ENCODE measurements around the gene KLF11. TPM values are rescaled to one million over a fixed set of nuclear protein-coding genes. Genes with fewer than 3 reads are reported as not detected.

The KLF11 gene
- total RNA-seq, 1 donor: 17.2 TPM

DNA sequence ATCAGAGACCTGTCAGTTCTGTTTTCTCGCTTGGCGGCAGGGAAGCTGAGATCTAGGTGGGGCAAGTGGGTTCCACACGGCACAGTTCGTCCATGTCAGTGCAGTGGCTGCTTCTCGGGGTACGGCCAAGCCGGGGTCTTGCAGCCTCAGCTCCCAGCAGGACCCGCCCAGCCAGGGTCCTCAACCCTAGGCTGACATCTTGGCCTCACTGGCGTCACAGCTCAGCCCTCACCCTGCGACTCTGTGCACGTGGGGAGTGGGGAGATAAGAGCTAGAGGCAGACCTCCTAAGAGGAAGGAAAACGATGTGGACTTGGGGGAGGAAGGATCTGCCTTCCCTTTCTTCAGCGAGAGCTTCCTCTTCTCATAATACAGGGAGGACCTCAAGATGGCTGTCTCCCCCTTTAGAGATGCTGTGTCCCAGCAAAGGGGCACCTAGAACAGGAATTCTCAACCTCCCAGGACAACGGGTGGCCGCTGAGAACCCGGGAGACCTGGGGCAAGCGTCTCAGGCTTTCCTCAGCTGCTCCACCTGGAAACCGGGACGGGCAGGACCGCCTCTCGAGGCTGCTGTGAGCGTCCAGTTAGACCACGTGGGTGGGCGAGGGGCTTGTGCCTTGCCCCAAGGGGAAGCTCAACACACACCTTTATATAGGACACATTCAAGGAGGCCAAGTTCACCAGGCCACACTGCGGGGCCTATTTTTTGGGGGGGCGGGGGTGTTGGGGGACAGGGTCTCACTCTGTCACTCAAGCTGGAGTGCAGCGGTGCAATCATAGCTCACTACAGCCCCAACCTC lies 23.5 kb upstream of the KLF11 start:
- TF ChIP-seq, protein P1, sequence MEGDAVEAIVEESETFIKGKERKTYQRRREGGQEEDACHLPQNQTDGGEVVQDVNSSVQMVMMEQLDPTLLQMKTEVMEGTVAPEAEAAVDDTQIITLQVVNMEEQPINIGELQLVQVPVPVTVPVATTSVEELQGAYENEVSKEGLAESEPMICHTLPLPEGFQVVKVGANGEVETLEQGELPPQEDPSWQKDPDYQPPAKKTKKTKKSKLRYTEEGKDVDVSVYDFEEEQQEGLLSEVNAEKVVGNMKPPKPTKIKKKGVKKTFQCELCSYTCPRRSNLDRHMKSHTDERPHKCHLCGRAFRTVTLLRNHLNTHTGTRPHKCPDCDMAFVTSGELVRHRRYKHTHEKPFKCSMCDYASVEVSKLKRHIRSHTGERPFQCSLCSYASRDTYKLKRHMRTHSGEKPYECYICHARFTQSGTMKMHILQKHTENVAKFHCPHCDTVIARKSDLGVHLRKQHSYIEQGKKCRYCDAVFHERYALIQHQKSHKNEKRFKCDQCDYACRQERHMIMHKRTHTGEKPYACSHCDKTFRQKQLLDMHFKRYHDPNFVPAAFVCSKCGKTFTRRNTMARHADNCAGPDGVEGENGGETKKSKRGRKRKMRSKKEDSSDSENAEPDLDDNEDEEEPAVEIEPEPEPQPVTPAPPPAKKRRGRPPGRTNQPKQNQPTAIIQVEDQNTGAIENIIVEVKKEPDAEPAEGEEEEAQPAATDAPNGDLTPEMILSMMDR (IDR thresholded peaks at IDR 0.05; ENCODE audit: insufficient read depth, low read length): no peak
- H3K4me3 ChIP-seq (ENCODE audit: low read depth, low read length): no peak overlapping the region
- DNase-seq (ENCODE audit: low read depth): no peak

DNA sequence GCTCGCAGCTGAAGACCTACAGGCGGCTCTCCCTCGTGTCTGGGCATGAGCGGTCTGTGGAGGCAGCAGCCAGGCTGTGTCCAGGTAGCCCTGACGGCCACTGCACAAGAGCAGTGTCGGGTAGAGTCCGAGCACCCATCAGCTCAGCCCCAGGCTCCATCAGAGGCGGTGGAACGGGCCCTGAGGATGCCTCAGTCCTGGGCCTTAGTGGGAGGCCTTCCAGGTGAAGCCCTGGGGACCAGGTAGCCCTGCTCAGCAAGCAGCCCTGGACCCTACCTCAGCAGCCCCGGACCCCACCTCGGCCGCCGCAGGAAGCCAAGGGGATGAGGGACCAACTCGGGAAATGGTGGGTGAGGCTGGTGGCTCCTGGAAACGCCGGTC lies 21.3 kb upstream of the KLF11 start:
- H3K4me3 ChIP-seq (ENCODE audit: low read depth, low read length): no peak overlapping the region
- TF ChIP-seq, protein P1 (IDR thresholded peaks at IDR 0.05; ENCODE audit: insufficient read depth, low read length): no peak
- no peak for DNase-seq (ENCODE audit: low read depth)

DNA sequence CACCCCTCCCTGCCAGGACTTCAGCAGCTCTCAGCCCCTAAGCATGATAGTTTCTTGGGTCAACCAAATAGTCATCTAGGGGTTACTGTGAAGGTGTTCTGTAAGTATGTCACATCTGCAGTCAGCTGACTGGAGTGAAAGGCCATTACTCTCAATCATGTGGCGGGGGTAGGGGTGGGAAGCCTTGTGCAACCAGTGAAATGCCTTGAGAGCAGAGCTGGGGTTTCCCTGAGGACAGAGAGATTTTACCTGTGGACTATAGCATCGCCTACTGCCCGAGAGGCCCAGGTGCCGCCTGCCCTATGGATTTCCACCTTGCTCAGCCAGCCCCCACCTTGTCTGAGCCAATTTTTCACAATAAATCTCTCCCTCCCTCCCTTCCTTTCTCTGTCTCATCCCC lies 20.9 kb upstream of the KLF11 start:
- no peak overlapping the region for H3K4me3 ChIP-seq (ENCODE audit: low read depth, low read length)
- DNase-seq (ENCODE audit: low read depth): no peak
- TF ChIP-seq, protein P1 (IDR thresholded peaks at IDR 0.05; ENCODE audit: insufficient read depth, low read length): no peak

DNA sequence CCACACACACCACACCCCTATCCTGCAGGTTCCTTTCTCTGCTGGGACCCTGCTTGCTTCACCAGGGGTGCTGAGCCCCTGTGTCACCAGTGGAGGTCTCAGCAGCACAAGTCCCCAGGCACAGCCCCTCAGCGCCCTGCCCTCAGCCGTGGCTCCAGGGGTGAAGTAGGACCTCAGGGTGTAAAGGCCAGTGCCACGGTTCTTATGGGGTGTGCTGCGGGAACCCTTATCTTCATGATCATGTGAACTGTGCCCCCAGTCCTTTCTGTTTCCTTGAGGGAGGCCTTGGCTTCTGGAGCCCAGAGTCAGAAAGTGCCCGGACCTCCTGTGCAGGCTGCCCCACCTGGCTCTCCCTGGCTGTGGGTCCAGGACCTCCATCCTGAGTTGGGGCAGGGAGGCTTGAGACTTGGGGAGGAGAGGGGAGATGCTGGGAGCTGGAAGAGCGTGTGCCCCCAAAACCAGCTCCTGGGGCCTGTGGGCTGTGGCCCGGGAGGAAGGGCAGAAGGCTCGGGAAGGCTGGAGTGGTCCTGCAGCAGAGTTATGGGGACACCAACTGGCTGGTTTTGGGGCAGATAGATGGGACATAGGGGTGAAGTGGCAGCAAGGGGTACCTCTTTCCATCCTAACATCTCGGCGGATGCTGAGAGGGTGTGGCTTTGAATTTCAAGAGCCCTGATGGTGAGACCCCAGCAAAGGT lies 20.2 kb upstream of the KLF11 start:
- DNase-seq (ENCODE audit: low read depth): no peak
- no peak overlapping the region for H3K4me3 ChIP-seq (ENCODE audit: low read depth, low read length)
- TF ChIP-seq, protein P1 (IDR thresholded peaks at IDR 0.05; ENCODE audit: insufficient read depth, low read length): no peak

DNA sequence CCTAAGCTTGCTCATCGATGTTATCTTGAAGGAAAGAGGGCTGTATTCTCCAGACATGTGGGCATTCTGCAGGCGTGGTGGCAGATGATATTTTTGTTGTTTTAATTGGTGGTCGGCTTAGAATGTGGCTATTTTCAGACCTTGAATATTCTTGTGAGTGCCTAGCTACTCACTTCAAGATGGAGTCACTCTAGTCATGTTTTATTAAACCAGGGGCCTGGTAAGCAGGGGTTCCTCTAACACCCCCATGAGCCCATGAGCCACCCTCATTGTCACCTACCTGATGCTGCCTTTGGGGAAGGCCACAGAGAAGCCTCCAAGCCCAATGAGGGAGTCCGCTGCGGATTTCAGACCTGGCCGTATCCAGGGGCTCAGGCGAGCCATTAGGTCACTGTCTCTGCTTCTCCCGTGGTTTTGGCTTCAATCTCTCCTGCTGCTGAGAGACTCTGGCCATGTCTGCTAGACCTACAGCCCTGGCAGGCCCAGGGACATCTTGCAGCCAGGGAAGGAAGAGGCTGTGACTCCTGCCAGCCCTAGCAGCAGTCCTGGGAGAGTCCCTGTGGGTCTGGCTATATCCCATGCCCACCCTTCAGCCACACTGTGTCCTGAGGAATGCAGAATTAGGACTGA lies 16.3 kb upstream of the KLF11 start:
- no peak for DNase-seq (ENCODE audit: low read depth)
- TF ChIP-seq, protein P1 (IDR thresholded peaks at IDR 0.05; ENCODE audit: insufficient read depth, low read length): no peak
- H3K4me3 ChIP-seq (ENCODE audit: low read depth, low read length): no peak overlapping the region

DNA sequence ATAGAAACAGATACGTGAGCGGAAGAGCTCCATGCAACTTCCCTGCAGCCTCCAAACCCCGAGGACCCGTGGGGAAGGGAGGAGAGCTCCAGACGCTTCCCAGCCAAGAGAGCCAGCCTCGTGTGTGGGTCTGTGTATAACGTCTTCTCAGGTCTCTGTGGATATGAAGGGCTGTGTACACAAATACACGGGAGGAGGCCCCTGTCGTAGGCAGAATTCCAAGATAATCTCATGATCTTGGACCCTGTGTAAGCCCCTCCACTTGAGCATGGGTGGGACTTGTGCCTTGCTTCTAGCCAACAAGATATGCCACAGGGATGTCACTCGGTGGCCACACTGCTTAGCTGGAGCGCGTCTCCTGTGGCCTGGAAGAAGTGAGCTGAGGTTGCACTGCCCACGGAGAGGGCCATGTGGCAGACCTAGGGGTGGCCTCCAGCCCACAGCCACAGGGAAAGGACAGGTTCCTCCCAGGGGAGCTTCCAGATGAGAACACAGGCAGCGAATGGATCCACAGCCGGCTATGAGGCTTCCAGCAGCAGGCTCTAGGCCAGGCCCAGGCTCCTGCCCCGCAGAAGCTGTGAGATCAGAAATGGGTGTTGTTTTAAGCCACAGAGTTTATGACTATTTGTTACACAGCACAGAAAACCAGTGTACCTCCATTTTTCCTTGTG lies 15.6 kb upstream of the KLF11 start:
- H3K4me3 ChIP-seq (ENCODE audit: low read depth, low read length): no peak overlapping the region
- DNase-seq (ENCODE audit: low read depth): no peak
- TF ChIP-seq, protein P1 (IDR thresholded peaks at IDR 0.05; ENCODE audit: insufficient read depth, low read length): no peak

Data from fibroblast of the aortic adventitia (primary cell).